GM19193 (cell line): ENCODE results near the gene ETFDH.

Experiments
- POLR2A ChIP-seq: IDR thresholded peaks from 4 replicates; pipeline ENCODE4 v1.6.1; 2011; ENCODE audit not compliant: insufficient read depth, insufficient read length; ENCODE audit errors: extremely low read depth

Gene ETFDH

DNA sequence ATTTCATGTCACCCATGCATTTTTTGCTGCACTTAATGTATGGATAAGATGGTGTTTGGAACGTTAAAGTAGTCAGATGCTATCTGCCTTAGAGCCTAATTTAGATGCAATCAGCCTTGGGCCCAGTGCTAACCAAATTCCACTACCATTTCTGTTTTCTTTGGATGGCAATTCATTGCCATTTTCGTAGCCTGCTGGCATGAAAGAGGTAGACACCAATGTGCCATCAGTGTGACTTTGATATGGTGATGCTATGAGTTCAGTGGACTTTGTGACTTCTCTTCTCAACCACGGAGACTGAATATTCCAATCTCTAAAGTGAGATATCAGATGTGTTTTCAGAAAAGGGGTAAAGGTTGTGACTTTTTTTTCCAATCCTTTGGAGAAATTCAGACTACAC is 1.5 kb downstream of the ETFDH start:
- TF ChIP-seq POLR2A: no peak

DNA sequence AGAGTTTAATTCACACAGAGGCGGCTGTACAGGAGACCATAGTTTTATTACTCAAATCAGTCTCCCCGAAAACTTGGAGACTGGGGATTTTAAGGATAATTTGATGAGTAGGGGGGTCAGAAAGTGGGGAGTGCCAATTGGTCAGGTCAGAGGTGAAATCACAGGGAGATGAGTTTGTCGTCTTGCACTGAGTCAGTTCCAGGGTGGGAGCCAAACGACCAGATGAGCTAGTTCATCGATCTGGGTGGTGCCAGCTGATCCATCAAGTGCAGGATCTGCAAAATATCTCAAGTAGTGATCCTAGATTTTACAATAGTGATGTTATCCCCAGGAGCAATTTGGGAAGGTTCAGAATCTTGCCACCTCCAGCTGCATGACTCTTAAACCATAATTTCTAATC is 4.0 kb downstream of the ETFDH start:
- no peak for TF ChIP-seq POLR2A

DNA sequence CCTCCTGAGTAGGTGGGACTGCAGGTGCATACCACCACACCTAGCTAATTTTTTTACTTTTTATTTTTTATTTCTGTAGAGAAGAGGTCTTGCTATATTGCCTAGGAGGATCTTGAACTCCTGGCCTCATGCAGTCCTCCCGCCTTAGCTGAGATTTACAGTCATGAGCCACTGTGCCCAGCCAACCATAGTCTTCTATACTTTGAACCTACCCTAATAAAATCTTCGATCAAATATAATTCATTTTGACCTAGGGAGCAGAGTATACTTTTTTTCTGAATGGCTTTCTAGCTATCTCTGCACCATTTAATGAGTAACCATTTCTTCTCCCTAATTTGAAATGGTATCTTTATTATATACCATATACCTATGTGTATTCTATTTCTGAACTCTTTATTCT is 6.7 kb downstream of the ETFDH start:
- no peak for TF ChIP-seq POLR2A

DNA sequence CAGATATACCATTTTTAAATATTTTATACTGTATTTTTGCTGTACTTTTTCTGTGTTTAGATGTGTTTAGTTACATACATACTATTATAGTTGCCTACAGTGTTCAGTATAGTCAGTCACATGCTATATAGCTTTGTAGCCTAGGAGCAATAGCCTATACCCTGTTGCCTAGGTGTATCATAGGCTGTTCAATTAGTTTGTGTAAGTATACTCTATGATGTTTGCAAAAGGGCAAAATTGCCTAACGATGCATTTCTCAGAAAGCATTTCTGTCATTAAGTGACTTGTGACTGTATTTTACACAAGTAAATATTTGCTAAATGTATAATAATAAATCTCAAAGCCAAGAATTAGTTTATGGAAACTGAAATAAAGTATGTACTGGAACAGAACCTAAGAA is 9.5 kb downstream of the ETFDH start:
- no peak for TF ChIP-seq POLR2A

DNA sequence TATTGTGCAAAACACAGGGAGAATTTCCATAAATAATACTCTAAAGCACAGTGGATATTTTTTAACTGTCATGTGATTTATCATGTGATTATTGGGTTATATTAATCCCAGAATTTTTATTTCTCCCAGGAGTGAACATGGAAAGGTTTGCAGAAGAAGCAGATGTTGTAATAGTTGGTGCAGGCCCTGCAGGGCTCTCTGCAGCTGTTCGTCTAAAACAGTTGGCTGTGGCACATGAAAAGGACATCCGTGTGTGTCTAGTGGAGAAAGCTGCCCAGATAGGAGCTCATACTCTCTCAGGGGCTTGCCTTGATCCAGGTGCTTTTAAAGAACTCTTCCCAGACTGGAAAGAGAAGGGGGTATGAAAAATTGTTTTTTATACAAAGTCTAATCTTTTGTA is 10.0 kb downstream of the ETFDH start:
- TF ChIP-seq POLR2A: no peak

DNA sequence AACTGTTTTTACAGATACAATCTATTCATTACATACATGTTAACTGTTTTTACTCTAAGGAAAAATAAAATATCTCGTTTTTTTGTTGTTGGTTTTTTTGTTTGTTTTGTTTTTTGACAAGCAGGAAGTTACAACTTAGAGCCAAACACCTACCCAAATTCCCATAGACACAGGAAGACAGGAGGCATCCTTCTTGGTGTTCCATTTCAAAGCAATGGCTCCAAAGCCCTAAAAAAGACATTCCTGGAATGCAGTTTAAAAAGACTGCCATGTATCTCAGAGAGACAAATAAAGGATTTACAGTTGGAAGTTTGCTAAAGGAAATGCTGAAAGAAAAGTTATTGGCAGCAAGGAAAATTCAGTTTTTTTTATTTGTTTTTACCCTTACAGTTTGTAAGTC is 16.7 kb downstream of the ETFDH start:
- no peak for TF ChIP-seq POLR2A

DNA sequence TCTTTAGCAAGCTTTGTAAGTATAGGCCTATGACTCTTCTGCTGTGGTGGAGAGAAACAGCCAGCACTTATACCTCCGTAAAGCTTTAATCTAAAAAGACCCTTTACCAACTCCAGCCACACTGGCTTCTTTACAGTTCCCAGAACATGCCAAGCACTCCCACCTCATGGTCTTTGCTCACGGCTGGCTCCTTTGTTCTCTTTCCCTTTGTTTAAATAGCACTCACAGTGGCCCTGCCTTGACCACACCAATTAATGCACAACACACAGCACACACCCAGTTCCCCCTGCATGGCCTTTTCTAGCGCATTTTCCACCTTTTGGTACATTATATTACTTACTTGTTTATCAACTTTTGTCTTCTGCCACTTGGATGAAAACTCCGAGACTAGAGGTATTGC is 32.2 kb downstream of the ETFDH start:
- TF ChIP-seq POLR2A: no peak

DNA sequence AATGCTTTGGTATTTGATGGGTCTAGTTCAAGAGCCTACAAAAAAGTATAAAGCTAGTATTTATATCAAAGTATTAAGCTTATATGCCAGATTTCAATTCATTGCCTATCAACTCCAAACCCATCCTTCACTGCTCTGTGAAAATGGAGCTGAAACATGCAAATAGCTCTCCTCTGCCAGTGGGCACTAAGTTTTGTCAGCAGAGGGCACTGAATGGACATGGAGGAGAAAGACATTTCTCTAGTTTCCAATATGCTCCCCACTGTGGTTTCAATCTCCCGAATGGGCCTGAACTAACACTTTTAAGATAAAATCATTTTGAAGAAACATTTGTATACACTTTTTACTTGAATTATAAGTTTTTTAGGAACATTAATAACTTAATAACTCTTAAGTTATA is 38.7 kb downstream of the ETFDH start:
- no peak for TF ChIP-seq POLR2A

DNA sequence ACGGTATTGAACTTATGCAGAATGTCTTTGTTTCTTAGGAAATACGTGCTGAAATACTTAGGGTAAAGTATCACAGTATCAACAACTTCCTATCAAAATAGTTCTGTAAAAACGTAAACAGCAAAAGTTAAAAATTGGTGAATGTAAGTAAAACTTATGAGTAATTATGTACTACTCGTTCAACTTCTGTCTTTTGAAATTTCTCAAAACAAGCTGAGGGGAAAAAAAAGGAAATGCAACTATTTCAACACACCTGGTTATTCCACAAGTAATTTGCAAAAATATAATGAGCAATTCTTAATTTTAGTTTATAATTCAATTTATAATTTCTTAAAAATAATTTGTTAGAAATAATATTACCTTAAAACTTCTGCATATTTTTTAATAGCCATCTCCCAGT is 42.8 kb downstream of the ETFDH start:
- TF ChIP-seq POLR2A: no peak

DNA sequence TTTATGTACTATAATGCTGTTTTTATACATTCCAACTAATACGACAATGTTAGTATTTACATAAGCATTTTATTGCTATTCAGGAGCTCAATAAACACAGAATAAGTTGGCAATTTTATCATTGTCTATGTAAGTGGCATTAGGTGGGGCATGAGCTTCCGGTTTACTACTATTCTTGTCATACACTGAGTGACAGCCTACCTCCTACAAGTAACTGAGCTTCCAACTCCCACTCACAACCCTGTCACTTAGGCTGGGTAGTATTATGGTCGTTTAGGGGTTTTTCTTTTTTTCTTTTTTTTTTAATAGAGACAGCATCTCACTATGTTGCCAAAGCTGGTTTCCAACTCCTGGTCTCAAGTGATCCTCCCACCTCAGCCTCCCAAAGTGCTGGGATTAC is 43.7 kb downstream of the ETFDH start:
- no peak for TF ChIP-seq POLR2A

DNA sequence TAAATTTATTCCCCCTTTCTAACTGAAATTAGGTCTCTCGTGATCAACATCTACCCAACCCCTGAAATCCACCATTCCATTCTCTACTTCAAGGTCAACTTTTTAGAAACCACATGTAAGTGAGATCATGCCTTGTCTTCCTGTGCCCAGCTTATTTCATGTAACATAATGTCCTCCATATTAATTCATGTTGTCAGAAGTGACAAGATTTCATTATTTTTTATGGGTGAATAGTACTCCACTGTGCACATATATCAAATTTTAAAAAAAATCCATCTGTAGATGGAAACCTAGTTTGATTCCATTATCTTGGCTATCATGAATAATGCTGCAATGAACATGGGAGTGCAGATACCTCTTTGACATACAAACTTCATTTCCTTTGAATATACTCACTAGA is 49.6 kb downstream of the ETFDH start:
- TF ChIP-seq POLR2A: no peak

DNA sequence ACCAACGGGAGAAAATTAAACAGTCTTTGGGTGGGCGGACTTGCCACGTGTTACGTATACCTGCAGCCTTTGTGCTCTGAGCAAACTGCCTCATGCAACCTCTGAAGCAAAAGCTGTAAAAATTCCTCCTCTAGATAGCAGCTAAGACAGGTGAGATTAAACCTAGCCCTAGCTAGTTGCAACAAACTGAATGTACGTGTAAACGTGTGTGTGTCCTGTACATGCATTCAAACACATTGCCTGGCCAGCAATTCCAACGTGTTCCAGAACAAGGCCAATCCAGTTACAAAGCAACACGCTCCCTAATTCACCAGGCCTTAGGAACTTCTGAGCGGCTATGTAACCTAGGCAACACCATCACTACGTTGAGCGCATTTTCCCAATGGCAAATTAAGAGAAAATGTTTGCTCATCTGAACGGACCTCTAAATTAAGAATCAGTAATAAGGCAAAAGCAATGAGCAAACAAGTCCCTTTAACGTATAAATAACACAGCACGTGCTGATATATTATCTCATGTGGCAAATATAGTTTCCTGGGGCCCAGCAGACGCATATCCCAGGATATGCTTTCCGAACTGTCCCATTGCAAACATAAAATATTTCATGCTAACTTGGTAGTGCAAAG is 50.3 kb downstream of the ETFDH start:
- TF ChIP-seq POLR2A: no peak

DNA sequence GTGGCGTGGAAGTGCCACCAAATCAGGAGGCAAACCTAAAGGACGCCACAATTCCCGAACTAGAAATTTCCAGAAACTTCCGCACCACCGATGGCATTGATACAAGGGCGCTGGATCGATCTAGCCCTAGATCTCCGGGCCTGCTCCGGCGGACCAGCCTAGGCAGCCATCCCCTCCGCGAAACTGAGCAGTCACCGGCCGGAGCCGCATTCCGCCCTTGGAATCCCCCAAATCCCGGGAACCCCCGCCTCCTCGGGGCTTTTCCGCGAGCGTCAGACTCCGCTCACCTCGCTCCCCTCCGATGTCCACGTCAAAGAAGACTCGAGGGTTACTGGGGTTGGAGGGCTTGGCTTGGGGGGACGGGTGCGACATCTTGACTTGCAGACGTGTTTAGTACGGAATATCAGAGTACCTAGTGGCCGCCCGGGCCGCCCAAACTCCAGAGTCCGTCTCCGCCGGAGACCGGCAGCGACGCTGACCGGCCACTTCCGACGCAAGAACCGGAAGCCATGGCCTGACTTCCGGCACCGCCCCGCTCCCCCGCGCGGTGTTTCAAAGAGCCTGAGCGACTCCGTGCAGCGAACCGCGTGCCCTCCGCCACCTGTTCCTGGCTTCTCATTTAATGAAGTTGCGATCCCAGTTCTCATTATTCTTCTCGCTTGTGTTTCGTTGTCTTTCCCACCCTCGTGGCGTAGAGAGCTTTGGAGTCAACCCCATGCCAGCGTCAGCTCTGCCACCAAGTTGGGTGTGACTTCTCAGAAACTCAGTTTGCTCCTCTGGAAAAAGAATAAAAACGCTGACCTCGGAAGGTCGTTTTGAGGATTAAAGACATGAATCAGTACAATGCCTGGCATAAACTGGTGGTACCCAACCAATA is 51.1 kb downstream of the ETFDH start, which contains the start of gene PPID:
Gene PPID (minus strand): TSS at position 480 of the 877 bp plus-strand sequence. CDS start 108 bp downstream, at position 372.
- TF ChIP-seq POLR2A: peak; percentile 95

DNA sequence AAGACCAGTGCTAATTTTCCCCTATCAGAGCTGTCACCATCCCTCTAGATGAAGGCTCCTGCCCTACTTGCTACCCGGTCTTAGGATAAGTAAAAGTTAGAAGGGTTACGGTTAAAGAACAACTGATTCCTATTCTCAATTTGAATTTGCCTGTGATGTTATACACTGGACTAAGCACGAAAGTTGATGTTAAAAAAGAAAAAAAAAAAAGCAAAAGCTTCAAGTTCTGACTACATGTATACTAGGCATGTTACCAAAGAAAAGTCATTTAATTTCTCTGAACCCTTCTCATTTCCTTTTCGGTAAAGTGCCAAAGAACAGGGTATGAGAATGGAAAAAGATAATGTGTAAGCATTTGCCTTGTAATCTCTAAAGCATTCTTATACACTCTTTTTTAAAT is 52.5 kb downstream of the ETFDH start:
- TF ChIP-seq POLR2A: no peak

DNA sequence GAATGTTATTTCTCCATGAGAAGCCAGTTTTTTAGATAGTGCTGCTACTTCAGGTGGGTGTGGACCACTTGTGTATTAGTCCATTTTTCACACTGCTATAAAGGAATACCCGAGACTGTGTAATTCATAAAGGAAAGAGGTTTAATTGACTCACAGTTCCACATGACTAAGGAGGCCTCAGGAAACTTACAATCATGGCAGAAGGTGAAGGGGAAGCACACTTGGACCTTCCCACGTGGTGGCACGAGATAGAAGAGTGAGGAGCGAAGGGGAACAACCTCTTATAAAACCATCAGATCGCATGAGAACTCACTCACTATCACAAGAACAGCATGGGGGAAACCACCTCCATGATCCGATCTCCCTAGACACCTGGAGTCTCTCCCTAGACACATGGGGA is 54.5 kb downstream of the ETFDH start:
- TF ChIP-seq POLR2A: no peak

DNA sequence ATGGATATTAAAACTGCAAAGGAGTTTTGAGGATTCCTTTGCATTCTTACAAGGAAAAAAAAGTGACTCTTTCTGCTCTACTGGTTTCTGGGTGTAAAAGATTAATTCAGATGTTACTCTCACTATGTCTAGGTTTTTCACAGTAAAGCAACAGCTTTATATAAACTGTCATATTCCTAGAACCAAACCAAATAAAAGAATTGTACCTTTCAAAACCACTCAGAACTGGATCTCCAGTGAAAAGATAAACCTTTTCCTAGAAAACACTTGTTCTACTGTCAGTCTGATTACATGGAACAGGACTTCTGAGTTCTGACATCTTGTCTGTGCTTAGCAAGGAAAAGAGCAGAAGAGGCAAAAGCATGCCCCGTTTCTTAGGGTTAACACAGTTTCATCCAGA is 56.1 kb downstream of the ETFDH start:
- no peak for TF ChIP-seq POLR2A

DNA sequence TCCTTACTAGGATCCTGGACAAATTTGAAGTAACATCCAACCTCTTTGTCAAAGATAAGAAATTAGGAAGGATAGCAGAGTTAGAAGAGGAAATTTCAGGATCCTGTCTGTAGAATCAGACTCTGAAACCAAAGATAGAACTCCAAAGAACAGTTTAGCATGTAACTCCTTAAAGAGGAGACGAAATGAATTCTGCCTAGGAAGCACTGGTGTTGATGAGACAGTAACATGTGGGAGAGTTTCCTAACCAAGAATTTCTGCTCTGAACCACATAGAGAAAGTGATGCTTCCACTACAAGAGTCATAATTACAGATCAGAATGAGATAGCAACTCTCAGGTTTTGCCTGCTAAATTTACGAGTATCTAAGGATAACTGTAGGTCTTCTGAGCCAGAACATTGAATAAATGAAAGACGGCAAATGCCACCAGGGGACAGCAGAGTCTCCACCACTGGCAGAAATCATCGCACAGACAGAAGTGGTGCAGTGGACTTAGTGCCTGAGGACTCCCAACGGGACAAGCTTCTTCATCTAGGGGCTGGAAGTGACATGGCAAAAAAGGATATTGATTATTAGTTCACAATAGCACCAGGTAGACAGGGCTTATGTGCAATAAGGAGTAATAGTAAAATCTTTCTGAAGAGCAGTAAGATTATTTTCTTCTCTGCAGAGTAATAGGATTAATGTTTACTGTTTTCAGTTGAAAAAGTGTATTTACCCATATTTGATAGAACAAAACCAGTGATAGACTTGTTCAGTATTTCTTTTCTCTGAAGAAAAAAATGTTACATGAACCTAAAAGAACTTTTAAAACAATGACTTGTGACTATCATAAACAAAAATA is 57.8 kb downstream of the ETFDH start:
- no peak for TF ChIP-seq POLR2A
